Stimulated activated CD8-positive, alpha-beta memory T cell treated with anti-CD3 and anti-CD28 coated beads, Interleukin-7, amount 100 ng/mL, for 4 hours (primary cell): Measurements from ENCODE around the gene TRPM1.

Source experiments
- DNase-seq, 2 donors: peaks; one replicate each; pipeline ENCODE4 v3.0.0-alpha.2; 2020; ENCODE audit warnings: low read depth in 2 of 2

The TRPM1 gene

GRCh38 chr15:31049682-31050615, 51.6 kb downstream of the TRPM1 start:
- no peak for DNase-seq

- no peak for DNase-seq
These were observed 52.4 kb downstream of the TRPM1 start for GRCh38 chr15:31049111-31049510.

- no peak for DNase-seq
These were observed 54.1 kb downstream of the TRPM1 start for GRCh38 chr15:31047437-31047836.

GRCh38 chr15:31046759-31047359, 54.7 kb downstream of the TRPM1 start:
- no peak for DNase-seq

- no peak for DNase-seq
These were observed 55.9 kb downstream of the TRPM1 start for GRCh38 chr15:31045606-31046005.

GRCh38 chr15:31042751-31043150, 58.8 kb downstream of the TRPM1 start:
- no peak for DNase-seq

GRCh38 chr15:31041610-31042009, 59.9 kb downstream of the TRPM1 start:
- no peak for DNase-seq

GRCh38 chr15:31040611-31041010, 60.9 kb downstream of the TRPM1 start:
- DNase-seq, result no peak

GRCh38 chr15:31039961-31040360, 61.6 kb downstream of the TRPM1 start:
- DNase-seq, result no peak

GRCh38 chr15:31037731-31038477, 63.6 kb downstream of the TRPM1 start:
- no peak for DNase-seq

GRCh38 chr15:31036783-31037182, 64.7 kb downstream of the TRPM1 start:
- no peak for DNase-seq

- no peak for DNase-seq
These were observed 65.9 kb downstream of the TRPM1 start for GRCh38 chr15:31035610-31036009.

- no peak for DNase-seq
These were observed 67.4 kb downstream of the TRPM1 start for GRCh38 chr15:31034152-31034551.

GRCh38 chr15:31032961-31033371, 68.6 kb downstream of the TRPM1 start:
- DNase-seq, result no peak

GRCh38 chr15:31031471-31032067, 70.0 kb downstream of the TRPM1 start:
- DNase-seq, result no peak

- DNase-seq, result no peak
These were observed 73.5 kb downstream of the TRPM1 start for GRCh38 chr15:31027910-31028578.

GRCh38 chr15:31025996-31026395, 75.5 kb downstream of the TRPM1 start:
- DNase-seq, result no peak

- no peak for DNase-seq
These were observed 76.5 kb downstream of the TRPM1 start for GRCh38 chr15:31024979-31025378.

- no peak for DNase-seq
These were observed 77.2 kb downstream of the TRPM1 start for GRCh38 chr15:31024330-31024729.

- no peak for DNase-seq
These were observed 77.7 kb downstream of the TRPM1 start for GRCh38 chr15:31023841-31024240.

- no peak for DNase-seq
These were observed 80.4 kb downstream of the TRPM1 start for GRCh38 chr15:31021067-31021665.
